LNCaP clone FGC (cell line): ENCODE results near the gene HBZ.

Source experiments
- DNase-seq: peaks from one replicate; pipeline ENCODE4 v3.0.0-alpha.2; 2011; ENCODE audit warnings: low read depth
- H3K4me3 ChIP-seq: 2 replicates; pipeline ENCODE4 v1.5.1; 2011; ENCODE audit warnings: mild to moderate bottlenecking, low read depth, low read length, control low read depth
- CTCF ChIP-seq: IDR thresholded peaks from 2 replicates; pipeline ENCODE4 v1.5.1; 2012; ENCODE audit warnings: mild to moderate bottlenecking; ENCODE audit not compliant: control insufficient read depth, insufficient read depth; ENCODE audit errors: extremely low read depth

Gene HBZ

GRCh38 chr16:132120-132519, 20.3 kb upstream of the HBZ start:
- TF ChIP-seq CTCF: no peak
- no peak overlapping the region for H3K4me3 ChIP-seq
- no peak for DNase-seq

DNA sequence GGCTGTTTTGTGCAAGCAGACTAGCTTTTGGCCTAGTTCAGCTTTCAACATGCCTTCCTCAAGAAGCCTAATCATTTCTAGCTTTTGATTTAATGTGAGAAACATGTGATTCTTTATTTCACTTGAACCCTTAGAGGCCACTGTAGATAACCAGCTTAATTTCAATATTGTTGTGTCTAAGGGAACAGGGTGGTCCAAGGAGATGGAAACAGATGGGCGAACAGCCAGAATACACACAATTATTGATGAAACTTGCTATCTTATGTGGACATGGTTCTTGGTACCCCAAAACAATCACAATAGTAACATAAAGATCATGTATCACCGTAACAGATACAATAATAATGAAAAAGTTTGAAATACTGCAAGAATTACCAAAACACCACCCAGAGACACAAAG, 18.7 kb upstream of the HBZ start:
- no peak for DNase-seq
- no peak for TF ChIP-seq CTCF
- no peak overlapping the region for H3K4me3 ChIP-seq

DNA sequence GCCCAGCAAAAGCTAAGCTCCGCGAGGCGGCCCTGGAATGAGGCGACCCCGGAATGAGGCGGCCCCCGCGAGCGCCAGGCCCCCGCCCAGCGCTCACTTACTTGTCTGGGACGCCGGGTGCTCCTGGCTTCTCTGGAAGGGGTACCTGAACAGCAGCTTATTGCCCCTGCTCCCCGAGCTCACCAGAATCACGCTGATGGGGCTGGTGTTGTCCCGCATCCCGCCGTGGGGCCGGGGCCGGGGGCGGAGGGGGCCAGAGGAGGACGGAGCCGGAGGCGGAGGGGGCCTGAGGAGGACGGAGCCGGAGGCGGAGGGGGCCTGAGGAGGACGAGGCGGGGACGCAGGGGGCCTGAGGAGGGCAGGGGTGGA, 14.4 kb upstream of the HBZ start:
- peak overlapping the region; percentile 81 for H3K4me3 ChIP-seq
- TF ChIP-seq CTCF: no peak
- DNase-seq: no peak

DNA sequence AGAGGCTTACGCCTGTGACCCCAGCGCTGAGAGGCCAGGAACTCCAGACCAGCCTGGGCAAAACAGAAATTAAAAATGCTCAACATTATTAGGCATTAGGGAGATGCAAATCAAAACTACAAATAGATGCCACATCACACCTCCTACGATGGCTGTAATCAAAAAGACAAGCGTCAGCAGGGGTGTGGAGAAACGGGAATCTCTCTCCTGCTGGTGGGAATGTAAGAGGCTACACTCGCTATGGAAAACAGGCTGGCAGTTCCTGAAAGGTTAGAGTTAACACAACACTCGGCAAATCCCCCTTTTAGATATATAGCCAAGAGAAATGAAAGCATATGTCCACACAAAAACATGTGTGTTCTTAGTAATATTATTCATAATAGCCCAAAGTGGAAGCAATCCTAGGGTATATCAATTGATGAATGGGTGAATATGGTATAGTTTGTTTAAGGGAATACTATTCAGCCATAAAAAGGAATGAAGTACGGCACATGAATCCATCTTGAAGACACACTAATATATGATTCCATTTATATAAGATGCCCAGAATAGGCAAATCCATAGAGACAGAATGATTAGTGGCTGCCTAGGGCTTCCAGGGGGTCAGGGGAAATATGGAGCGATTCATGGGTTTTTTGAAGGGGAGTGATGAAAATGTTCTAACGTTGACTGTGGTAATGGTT, 12.1 kb upstream of the HBZ start:
- no peak overlapping the region for H3K4me3 ChIP-seq
- no peak for DNase-seq
- no peak for TF ChIP-seq CTCF

DNA sequence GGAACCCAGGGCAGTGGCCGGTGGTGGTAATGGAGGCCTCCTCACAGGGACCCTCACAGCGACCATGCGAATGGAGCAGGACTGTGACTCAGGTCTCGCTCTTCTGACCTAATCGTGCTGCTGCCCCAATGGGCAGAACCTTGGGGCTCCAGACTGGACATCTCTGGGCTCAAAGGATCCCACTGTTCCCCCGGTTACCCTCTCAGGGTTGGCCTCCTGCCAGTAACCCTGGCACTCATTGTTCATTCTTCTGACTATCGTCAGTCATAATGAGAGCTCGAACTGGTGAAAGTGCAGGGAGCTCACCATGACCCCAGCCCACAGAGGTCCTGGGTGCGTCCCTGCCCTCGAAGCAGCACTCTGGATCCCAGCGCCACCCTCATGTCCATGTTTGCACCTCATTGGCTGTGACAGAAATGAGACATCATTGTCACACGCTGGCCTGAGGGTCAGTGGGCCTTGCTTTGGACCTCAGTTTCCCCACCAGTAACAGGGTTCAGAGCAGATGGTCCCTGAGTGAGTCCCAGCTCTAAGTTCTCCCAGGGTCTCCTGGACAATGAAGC, 10.0 kb upstream of the HBZ start:
- no peak overlapping the region for H3K4me3 ChIP-seq
- no peak for TF ChIP-seq CTCF
- DNase-seq: no peak

GRCh38 chr16:143047-143446, 9.4 kb upstream of the HBZ start:
- no peak overlapping the region for H3K4me3 ChIP-seq
- no peak for TF ChIP-seq CTCF
- DNase-seq: no peak

GRCh38 chr16:143456-143855, 9.0 kb upstream of the HBZ start:
- no peak overlapping the region for H3K4me3 ChIP-seq
- no peak for TF ChIP-seq CTCF
- DNase-seq: no peak
